ENCODE data around the gene BNIP5. TPM values are rescaled to one million over a fixed set of nuclear protein-coding genes. Genes with fewer than 3 reads are reported as not detected.

Gene BNIP5
- total RNA-seq, 4 donors from 2014 or later, result not detected

DNA sequence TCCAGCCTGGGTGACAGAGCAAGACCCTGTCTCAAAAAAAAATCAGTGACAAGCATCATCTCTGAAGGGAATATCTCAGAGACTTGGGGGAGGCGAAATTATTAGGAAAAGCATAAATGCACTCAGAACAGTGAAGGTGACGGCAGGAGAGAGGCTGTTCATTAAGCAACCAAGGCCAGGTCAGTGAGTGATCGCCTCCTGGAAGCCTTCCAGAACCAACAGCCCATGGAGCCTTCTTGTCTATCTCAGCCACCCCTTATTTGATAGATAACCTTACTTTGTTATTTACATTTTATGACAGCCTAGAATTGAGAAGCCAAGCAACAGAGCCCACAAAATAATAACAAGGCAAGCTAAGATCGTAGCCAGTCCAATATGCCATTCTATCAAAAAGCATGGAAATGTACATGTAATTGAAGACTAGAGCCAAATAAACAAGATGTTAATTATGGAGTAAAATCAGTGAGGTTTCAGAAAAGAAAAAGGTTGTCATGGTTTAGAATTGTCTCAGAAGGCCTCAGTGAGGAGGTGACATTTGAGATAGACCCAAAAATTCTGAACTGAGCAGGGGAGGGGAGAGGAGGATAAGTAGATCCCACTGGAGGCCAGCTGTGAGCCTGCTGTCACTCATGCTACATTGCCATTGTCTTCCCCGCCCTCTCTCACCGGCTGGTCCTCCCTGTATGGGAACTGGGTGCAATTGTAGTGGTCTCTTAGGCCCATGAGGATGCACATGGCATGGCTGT is 17.8 kb downstream of the BNIP5 start:
- no peaks in the 10 kb centered on the region for H3K27me3 ChIP-seq
- no peaks in the 10 kb centered on the region for H3K9me3 ChIP-seq
- WGBS, 2 donors, result 84 to 85% methylated on average over 6 of the region's 6 CpGs
- intact Hi-C loops (cut with DNase I), result no loop called here
- no peak for DNase-seq
- H3K27ac ChIP-seq, result no peak overlapping the region
- no peak for TF ChIP-seq POLR2A (IDR thresholded peaks at IDR 0.05)
- TF ChIP-seq, protein P1, sequence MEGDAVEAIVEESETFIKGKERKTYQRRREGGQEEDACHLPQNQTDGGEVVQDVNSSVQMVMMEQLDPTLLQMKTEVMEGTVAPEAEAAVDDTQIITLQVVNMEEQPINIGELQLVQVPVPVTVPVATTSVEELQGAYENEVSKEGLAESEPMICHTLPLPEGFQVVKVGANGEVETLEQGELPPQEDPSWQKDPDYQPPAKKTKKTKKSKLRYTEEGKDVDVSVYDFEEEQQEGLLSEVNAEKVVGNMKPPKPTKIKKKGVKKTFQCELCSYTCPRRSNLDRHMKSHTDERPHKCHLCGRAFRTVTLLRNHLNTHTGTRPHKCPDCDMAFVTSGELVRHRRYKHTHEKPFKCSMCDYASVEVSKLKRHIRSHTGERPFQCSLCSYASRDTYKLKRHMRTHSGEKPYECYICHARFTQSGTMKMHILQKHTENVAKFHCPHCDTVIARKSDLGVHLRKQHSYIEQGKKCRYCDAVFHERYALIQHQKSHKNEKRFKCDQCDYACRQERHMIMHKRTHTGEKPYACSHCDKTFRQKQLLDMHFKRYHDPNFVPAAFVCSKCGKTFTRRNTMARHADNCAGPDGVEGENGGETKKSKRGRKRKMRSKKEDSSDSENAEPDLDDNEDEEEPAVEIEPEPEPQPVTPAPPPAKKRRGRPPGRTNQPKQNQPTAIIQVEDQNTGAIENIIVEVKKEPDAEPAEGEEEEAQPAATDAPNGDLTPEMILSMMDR (IDR thresholded peaks at IDR 0.05), result no peak
- peaks cover 0 to 7% (median 0%) of the 10 kb centered on the region in 3 donors for H3K4me1 ChIP-seq
- no peak overlapping the region for H3K4me3 ChIP-seq
- H3K36me3 ChIP-seq, result no peaks in the 10 kb centered on the region

DNA sequence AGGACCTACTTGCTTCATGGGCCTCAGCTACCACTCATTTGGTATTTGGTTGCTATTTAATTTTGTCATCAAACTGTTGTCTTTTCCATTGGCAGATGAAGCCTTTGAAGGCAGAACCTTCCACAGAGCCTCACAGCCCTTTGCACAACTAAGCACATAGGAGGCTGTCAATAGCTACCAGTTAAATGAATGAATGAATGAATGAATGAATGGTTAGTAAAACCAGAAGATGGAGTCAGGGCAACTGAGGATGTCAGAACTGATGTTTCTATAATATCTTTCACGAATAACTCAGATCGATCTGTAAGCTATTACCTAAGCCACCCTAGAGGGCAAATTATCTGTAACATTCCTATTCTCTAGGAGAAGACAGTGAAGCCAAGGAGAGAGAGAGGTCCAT is 19.1 kb downstream of the BNIP5 start:
- Histone ChIP-seq H3K36me3 (no peaks in the 10 kb centered on the region), H3K9me3 (no peaks in the 10 kb centered on the region), H3K27me3 (no peaks in the 10 kb centered on the region), H3K27ac (no peak overlapping the region), H3K4me3 (no peak overlapping the region), H3K4me1 (peaks cover 0 to 18% (median 3%) of the 10 kb centered on the region in 3 donors)
- intact Hi-C loops (cut with DNase I), result no loop called here
- 88 to 91% methylated on average over 2 of the region's 2 CpGs for WGBS, 2 donors
- TF ChIP-seq POLR2A (IDR thresholded peaks at IDR 0.05), result no peak
- TF ChIP-seq, protein P1 (IDR thresholded peaks at IDR 0.05), result no peak
- DNase-seq, result no peak

DNA sequence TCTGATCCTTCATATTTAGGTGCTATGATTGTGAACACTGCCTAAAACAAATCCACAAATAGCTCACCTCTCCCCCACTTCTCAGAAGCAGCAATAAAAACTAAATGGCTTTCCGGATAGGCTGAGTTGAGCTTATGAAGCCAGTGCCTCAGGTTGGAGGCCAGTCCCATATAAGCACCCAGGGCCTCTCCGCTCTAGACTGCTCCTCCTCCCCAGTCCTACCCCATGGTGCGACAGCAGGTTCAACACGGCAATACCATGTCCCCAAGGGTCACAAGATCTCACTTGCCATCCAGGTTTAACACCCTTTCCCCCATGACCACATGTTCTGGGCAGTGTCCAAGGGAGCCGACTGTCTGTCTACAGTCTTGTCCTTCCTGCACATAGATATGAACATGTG is 20.8 kb downstream of the BNIP5 start:
- Histone ChIP-seq H3K4me1 (peaks cover 0 to 18% (median 3%) of the 10 kb centered on the region in 3 donors), H3K9me3 (no peaks in the 10 kb centered on the region), H3K27ac (no peak overlapping the region), H3K36me3 (no peaks in the 10 kb centered on the region), H3K4me3 (no peak overlapping the region), H3K27me3 (no peaks in the 10 kb centered on the region)
- DNase-seq, result no peak
- TF ChIP-seq POLR2A (IDR thresholded peaks at IDR 0.05), result no peak
- TF ChIP-seq, protein P1 (IDR thresholded peaks at IDR 0.05), result no peak
- intact Hi-C loops (cut with DNase I), result no loop called here
- 86 to 93% methylated on average over 5 of the region's 5 CpGs for WGBS, 2 donors

DNA sequence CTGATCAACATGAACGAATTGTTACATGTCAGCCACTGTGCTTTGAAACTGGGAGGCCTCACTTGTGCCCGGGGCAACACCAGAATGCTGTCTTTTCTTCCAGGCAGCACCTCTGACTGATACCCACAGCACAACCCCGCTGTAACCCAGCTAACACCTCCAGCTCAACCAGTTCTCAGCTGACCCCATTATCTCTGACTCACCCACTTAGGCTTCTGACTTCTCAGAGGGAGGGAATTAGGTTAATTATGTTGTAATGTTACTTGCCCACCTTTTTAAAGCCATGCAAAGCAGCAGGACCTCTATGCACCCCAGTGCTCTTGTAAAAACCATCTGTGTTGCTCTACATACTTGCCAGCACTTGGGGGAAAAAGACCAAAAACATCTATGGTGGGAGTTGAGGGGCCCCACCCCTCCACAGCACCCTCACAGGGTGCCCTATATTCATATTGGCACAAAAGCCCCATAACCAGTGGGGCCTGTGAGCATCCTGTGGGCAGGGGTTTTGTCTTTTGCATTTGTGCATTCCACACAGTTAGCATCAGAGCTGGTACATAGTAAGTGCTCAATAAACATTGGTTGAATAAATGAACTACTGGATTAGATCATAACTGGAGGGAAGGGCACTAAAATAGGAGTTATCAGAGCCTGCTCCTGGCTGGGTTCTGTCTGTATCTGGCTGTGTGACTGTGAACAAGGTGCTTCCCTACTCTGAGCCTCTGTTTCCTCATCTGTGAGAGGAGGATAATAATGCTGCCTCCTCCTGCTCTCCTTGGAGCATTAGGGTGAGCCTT is 22.3 kb downstream of the BNIP5 start:
- intact Hi-C loops (cut with DNase I), result no loop called here
- no peaks in the 10 kb centered on the region for H3K36me3 ChIP-seq
- H3K27ac ChIP-seq, result no peak overlapping the region
- TF ChIP-seq, protein P1 (IDR thresholded peaks at IDR 0.05), result no peak
- no peak for TF ChIP-seq POLR2A (IDR thresholded peaks at IDR 0.05)
- 36 to 39% methylated on average over 3 of the region's 3 CpGs for WGBS, 2 donors
- peaks cover 0 to 2% (median 0%) of the 10 kb centered on the region in 4 donors for H3K27me3 ChIP-seq
- no peak overlapping the region for H3K4me3 ChIP-seq
- no peaks in the 10 kb centered on the region for H3K9me3 ChIP-seq
- H3K4me1 ChIP-seq, result peaks cover 0 to 18% (median 3%) of the 10 kb centered on the region in 3 donors
- no peak for DNase-seq

DNA sequence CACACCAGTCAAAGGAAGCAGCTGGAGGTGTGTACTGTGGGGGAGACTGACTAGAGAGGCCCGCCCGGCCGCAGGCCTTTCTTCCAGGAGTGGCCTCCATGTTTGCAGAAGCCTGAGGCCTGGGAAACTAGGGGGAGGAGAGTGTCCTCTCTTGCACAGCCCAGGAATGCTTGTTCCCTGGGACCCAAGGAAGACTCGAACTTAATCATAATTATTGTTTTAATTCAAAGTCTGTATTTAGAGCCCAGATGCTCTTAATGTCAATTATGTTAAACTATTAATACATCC is 23.1 kb downstream of the BNIP5 start:
- H3K4me1 ChIP-seq, result peaks cover 0 to 18% (median 3%) of the 10 kb centered on the region in 3 donors
- H3K27me3 ChIP-seq, result peaks cover 0 to 8% (median 0%) of the 10 kb centered on the region in 4 donors
- H3K9me3 ChIP-seq, result no peaks in the 10 kb centered on the region
- no peaks in the 10 kb centered on the region for H3K36me3 ChIP-seq
- H3K27ac ChIP-seq, result no peak overlapping the region
- WGBS, 2 donors, result 81 to 90% methylated on average over 3 to 4 of the region's 4 CpGs
- intact Hi-C loops (cut with DNase I), result no loop called here
- TF ChIP-seq, protein P1 (IDR thresholded peaks at IDR 0.05), result no peak
- TF ChIP-seq POLR2A (IDR thresholded peaks at IDR 0.05), result no peak
- H3K4me3 ChIP-seq, result no peak overlapping the region
- no peak for DNase-seq

All from esophagus squamous epithelium (tissue), 5 donors.